RWPE2 (cell line): ENCODE measurements around the gene RAC3.

Experiments
- ATAC-seq: fragments of 200-7000 bp; cut with Tn5 transposase; 3 replicates; pipeline ENCODE4 v1.9.1; 2021; ENCODE audit warnings: low read depth
- DNase-seq: peaks from one replicate; pipeline ENCODE4 v3.0.0-alpha.2; 2020; ENCODE audit warnings: low spot score
- H3K27ac ChIP-seq: fragments of 450-650 bp; 2 replicates; pipeline ENCODE4 v1.5.1; 2017; ENCODE audit warnings: mild to moderate bottlenecking; ENCODE audit not compliant: poor library complexity, severe bottlenecking
- H3K27me3 ChIP-seq: fragments of 250-450 bp; sonication (Bioruptor Pico); 2 replicates; pipeline ENCODE4 v1.5.1; 2021; ENCODE audit warnings: mild to moderate bottlenecking, moderate library complexity; ENCODE audit not compliant: insufficient read depth, poor library complexity, severe bottlenecking
- H3K36me3 ChIP-seq: fragments of 250-450 bp; sonication (Bioruptor Pico); 2 replicates; pipeline ENCODE4 v1.5.1; 2020; ENCODE audit warnings: low read depth, mild to moderate bottlenecking, moderate library complexity
- H3K4me1 ChIP-seq: fragments of 250-450 bp; sonication (Bioruptor Pico); 2 replicates; pipeline ENCODE4 v1.5.1; 2021; ENCODE audit warnings: mild to moderate bottlenecking, moderate library complexity; ENCODE audit not compliant: insufficient read depth, poor library complexity, severe bottlenecking
- H3K4me3 ChIP-seq: fragments of 250-450 bp; sonication (Bioruptor Pico); 2 replicates; pipeline ENCODE4 v1.5.1; 2021; ENCODE audit warnings: mild to moderate bottlenecking, moderate library complexity; ENCODE audit not compliant: severe bottlenecking
- H3K9me3 ChIP-seq: fragments of 250-450 bp; sonication (Bioruptor Pico); 2 replicates; pipeline ENCODE4 v1.5.1; 2021; ENCODE audit warnings: mild to moderate bottlenecking, moderate library complexity; ENCODE audit not compliant: severe bottlenecking
- TF ChIP-seq, protein P1 (sequence below): fragments of 450-650 bp; IDR thresholded peaks from one replicate; pipeline ENCODE4 v1.5.1; 2017; ENCODE audit warnings: mild to moderate bottlenecking, moderate library complexity; ENCODE audit not compliant: poor library complexity, severe bottlenecking

The RAC3 gene

DNA sequence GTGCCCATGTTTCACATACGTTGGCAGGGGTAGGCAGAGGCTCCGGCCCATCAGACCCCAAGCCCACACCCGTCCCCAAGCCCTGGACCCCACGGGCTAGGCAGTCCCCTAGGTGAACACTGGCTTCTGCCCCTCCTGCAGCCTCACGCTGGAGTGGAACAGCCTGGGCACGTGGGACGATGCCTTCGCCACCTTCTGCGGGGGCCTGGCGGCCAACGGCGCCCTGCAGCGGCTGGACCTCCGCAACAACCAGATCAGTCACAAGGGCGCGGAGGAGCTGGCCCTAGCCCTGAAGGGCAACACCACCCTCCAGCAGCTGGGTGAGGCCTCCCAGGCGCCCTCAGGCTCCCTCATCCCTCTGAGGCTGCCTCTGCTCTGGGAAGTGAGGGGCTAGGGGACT lies 6.6 kb upstream of the RAC3 start:
- H3K36me3 ChIP-seq = no peaks in the 10 kb centered on the region; the same call in 1 of the 2 replicates
- no peaks in the 10 kb centered on the region for H3K4me1 ChIP-seq
- TF ChIP-seq, protein P1, sequence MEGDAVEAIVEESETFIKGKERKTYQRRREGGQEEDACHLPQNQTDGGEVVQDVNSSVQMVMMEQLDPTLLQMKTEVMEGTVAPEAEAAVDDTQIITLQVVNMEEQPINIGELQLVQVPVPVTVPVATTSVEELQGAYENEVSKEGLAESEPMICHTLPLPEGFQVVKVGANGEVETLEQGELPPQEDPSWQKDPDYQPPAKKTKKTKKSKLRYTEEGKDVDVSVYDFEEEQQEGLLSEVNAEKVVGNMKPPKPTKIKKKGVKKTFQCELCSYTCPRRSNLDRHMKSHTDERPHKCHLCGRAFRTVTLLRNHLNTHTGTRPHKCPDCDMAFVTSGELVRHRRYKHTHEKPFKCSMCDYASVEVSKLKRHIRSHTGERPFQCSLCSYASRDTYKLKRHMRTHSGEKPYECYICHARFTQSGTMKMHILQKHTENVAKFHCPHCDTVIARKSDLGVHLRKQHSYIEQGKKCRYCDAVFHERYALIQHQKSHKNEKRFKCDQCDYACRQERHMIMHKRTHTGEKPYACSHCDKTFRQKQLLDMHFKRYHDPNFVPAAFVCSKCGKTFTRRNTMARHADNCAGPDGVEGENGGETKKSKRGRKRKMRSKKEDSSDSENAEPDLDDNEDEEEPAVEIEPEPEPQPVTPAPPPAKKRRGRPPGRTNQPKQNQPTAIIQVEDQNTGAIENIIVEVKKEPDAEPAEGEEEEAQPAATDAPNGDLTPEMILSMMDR = no peak
- no peak overlapping the region for H3K4me3 ChIP-seq
- H3K27ac ChIP-seq = no peak overlapping the region
- DNase-seq = no peak
- H3K27me3 ChIP-seq = no peaks in the 10 kb centered on the region
- ATAC-seq = no peak
- H3K9me3 ChIP-seq = no peaks in the 10 kb centered on the region

DNA sequence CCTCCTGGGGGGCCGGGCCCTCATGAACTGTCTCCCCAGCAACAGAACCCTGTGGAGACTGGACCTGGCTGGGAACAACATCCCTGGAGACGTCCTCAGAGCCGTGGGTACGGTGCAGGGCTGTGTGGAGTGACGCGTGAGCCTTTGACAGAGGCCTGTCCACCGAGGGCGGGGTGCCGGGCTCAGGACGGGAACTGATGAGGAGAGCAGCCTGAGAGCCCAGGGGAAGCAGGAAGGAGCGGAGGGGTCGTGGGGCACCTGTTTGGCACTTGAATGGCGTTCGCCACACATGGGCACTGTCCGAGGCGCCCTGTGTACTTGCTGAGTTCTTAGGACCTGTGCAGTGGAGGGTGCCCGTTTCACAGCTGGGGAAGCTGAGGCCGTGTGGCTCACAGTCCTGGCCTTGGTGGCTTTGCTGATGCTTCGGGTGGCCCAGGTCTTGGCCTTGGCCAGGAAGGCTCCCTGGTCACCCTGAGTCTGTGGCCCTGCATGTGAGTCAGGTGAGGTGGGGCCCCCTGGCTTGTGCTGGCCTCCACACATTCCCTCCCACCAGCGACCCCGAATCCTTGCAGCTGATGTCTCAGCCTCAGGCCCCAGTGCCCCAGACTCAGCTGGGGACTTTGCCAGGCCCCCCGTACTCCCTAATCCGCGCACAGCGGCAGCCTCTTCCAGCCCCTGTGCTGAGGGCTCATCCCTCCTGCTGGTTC lies 5.9 kb upstream of the RAC3 start:
- Histone ChIP-seq H3K9me3 (no peaks in the 10 kb centered on the region), H3K4me1 (no peaks in the 10 kb centered on the region), H3K36me3 (no peaks in the 10 kb centered on the region; the same call in 1 of the 2 replicates), H3K27me3 (no peaks in the 10 kb centered on the region), H3K4me3 (no peak overlapping the region), H3K27ac (no peak overlapping the region)
- ATAC-seq = no peak
- TF ChIP-seq, protein P1 = no peak
- DNase-seq = no peak

DNA sequence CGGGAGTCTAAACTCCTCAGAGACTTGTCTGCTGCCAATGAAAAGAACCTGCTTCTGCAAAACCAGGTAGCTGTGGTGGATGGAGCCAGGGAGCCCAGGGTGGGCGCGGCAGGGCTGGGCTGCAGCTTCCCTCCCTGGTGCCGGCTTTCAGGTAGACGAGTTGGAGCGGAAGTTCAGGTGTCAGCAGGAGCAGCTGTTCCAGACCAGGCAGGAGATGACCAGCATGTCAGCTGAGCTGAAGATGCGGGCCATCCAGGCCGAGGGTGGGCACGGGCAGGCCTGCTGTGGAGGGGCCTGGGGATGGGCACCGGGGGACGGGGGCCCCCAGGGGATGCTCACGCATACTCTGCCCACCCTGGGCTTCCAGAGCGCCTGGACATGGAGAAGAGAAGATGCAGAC lies 3.2 kb upstream of the RAC3 start:
- no peaks in the 10 kb centered on the region; the same call in 1 of the 2 replicates for H3K36me3 ChIP-seq
- H3K27me3 ChIP-seq = no peaks in the 10 kb centered on the region
- DNase-seq = no peak
- no peak for ATAC-seq
- no peak overlapping the region for H3K4me3 ChIP-seq
- no peaks in the 10 kb centered on the region for H3K9me3 ChIP-seq
- TF ChIP-seq, protein P1 = no peak
- no peaks in the 10 kb centered on the region for H3K4me1 ChIP-seq
- H3K27ac ChIP-seq = no peak overlapping the region

DNA sequence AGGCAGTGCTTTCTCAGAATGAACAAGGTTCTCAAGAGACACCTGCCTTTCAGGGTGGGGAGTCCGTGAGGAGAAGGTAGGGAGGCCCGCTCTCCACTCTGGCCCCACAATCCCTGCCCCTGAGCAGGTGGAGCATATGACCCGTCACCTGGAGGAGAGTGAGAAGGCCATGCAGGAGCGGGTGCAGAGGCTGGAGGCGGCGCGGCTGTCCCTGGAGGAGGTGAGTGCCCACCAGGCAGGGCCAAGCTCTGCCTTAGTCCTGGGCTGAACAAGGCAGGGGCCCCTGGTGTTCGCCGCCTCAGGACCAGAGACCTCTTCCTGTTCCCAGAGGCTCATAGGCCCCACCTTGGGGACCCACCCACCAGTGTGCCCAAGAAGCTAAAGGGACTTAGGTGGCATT lies 2.5 kb upstream of the RAC3 start:
- no peak overlapping the region for H3K27ac ChIP-seq
- no peaks in the 10 kb centered on the region for H3K27me3 ChIP-seq
- no peaks in the 10 kb centered on the region for H3K4me1 ChIP-seq
- ATAC-seq = no peak
- H3K4me3 ChIP-seq = no peak overlapping the region
- no peaks in the 10 kb centered on the region for H3K9me3 ChIP-seq
- TF ChIP-seq, protein P1 = no peak
- no peaks in the 10 kb centered on the region; the same call in 1 of the 2 replicates for H3K36me3 ChIP-seq
- no peak for DNase-seq

DNA sequence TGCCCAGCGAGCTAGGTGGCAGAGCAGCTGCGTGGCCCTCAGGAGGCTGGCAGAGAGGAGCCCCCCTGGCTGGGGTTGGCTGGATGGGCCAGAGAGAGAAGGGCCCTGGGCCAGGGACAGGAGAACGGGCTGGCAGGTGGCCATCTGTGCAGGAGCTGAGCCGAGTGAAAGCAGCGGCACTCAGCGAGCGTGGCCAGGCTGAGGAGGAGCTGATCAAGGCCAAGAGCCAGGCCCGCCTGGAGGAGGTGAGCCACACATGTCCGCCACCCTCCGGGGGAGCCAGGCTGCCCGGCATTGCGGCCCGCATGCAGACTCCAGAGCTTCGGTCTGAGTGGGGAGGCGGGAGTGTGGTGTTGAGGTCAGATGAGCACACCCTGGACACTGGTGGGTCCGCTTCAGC lies 2.1 kb upstream of the RAC3 start:
- no peaks in the 10 kb centered on the region for H3K4me1 ChIP-seq
- H3K36me3 ChIP-seq = no peaks in the 10 kb centered on the region; the same call in 1 of the 2 replicates
- H3K27me3 ChIP-seq = no peaks in the 10 kb centered on the region
- TF ChIP-seq, protein P1 = no peak
- DNase-seq = no peak
- ATAC-seq = no peak
- H3K4me3 ChIP-seq = no peak overlapping the region
- no peak overlapping the region for H3K27ac ChIP-seq
- no peaks in the 10 kb centered on the region for H3K9me3 ChIP-seq
